HG03103 (cell line): ENCODE data around the gene SLC28A1.
"Not testable (repeated sequence)": the region's sequence is repeated elsewhere in the genome, so short reads cannot be mapped to it uniquely, and the experiment has no call there.

ENCODE experiments used
- ATAC-seq: cut with Tn5 transposase; IDR thresholded peaks from one replicate; pipeline ENCODE4 v1.9.1; 2021; ENCODE audit warnings: low read depth; ENCODE audit not compliant: unreplicated experiment

The SLC28A1 gene

GRCh38 chr15:84987351-84987750 is 102.9 kb downstream of the SLC28A1 start:
- ATAC-seq: not testable (repeated sequence)

DNA sequence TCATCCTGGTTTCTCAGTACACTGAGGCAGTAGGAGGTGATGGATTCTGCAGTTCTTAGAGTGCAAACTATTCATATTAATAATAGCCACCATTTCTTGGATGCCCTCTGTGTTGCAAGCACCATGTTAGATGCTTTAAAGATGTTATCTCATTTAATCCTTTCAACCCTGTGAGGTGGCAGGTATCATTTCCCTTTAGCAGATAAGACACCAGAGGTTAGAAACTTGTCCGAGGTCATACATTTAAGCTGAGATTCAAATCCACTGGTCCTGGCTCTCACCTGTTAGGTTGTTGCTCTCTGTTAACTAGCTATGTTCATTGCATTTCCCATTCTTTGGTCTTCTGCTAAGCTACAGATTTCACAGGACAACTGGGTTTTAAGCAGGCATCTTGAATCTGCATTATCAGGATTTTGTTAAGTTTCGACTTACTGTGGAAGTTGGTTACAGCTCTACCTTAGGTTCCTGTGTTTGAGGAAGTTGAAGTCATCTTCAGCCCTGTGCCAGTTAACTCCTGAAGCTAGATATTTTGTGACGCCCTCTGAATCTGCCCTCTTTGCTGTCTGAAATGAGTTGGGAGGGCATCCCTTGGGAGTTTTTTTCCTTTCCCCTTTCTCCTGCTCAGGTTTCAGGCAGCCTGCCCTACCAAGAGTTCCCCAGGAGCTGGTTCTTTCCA is 103.6 kb downstream of the SLC28A1 start:
- no peak for ATAC-seq

- no peak for ATAC-seq
Observed at GRCh38 chr15:84988909-84989644, 104.6 kb downstream of the SLC28A1 start.

DNA sequence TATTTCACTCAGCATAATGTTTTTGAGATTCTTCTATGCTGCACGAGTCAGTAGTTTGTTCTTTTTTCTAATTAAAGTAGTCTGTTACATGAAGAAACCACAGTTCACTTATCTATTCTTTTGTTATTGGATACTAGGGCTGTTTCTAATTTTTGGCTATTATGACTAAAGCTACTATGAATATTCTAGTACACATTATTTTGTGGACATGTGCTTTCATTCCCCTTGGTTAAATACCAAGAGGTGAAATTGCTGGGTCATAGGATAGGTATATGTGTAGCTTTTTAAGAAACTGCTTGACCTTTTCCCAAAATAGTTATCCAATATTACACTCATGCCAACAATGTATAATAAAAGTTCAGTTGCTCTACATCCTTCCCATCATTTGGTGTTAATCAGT is 106.0 kb downstream of the SLC28A1 start:
- no peak for ATAC-seq

DNA sequence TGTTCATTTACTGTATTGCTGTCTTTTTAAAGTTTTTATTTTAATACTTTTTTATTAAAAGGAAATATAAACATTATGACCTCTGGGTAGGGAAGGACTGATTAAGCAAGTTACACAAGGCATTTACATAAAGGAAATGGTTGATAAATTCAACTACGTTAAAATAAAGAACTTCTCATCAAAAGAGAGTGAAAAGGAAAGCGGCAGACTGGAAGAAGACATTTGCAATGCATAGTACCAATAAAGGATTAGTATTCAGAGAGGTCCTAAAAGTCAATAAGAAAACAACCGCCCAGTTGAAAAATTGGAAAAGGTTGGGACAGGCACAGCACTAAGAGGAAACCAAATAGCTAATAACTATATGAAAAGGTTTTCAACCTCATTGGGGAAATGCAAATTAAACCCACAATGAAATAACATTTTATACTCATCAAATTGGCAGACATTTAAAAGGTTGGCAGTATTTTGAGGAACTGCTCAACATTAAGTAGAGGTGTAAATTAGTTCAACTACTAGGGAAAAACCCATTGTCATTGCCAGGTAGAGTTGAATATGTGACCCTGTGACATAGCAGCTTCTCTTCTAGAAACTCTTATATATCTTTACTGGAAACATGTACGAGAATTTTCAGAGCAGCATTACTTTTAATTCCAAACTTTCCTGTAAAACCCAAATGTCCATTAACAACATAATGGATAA is 106.7 kb downstream of the SLC28A1 start:
- no peak for ATAC-seq

GRCh38 chr15:84992157-84992944 is 107.9 kb downstream of the SLC28A1 start:
- no peak for ATAC-seq
